Pulmonary artery endothelial cell (primary cell): ENCODE data around the gene KLHL29. TPM values are rescaled to one million over a fixed set of nuclear protein-coding genes. Genes with fewer than 3 reads are reported as not detected.

Experiments
- DNase-seq: peaks from one replicate; pipeline ENCODE4 v3.0.0-alpha.2; 2011; ENCODE audit warnings: low read depth, low spot score
- total RNA-seq: library from RNA; depleted of rRNA; stranded (reverse); fragments of >200 nt; gene quantifications from 2 replicates; pipeline ENCODE4 v1.2.3, GENCODE V29; 2014

Gene KLHL29
- total RNA-seq, 1 donor from 2014 or later, result 4.2 TPM

DNA sequence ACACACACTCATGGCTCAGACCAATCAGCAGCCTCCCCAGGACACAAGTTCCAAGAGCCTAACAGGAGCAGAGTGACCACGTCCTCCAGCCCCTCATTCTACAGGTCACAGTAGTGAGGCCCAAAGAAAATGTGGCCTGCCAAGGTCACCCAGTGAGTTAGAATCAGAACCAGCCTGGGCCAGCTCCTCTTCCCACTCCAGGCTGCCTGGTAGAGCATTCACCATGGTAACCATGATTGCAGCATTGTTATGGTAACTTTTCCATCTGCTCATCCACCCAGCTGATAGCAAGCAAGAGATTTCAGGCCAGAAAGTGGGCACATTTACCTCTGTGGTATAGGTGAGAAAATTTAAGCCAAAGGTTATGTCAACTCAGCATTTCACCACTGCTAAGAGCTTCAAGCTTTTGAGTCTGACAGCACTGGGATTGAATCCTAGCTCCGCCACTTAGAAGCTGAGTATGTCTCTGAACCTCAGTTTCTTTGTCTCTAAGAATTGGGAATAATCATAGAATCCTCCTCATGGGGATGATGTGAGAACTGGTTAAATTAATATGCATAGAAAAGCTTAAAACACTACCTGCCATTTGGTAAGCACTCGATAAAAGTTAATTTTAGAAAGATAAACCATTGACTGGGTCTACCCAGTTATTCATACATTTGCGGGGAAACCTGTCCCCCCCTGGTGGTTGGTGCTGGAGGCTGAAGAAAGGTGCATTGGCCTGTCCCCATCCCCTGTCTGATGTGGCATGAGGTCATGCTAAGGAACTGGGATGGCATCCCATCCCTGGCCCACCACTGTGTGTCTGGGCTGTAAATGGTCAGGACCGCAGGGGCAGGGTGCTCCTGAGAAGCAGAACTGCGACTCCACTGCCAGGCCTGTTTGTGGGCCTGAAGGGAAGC lies 181.5 kb downstream of the KLHL29 start:
- no peak for DNase-seq

DNA sequence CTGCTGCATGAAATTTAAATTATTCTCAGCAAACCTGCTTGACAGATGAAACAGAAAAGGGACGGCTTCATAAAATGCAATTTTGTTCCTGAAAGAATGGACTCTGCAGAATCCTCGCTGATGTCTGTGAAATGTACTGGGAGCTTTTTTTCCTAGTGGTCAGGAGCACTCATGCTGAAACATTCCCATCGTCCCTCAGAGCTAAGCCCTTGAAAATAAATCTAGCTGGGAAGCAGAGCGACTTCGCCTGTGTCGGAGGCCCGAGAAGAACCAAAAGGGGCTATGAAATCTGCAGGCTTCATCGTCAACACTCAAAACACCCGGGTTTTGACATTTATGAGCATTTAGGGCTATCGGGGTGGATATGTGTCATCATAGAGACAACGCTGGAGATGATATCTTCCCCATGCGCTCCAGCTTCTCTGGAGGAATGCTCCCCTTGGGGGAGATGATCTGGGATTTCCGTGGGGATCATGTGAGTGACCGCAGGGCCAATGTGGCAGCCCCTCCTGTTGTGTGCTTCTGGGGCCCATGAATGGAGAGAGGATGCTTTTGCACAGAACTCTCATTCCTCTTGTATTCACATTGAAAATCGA lies 182.3 kb downstream of the KLHL29 start:
- DNase-seq, result no peak

DNA sequence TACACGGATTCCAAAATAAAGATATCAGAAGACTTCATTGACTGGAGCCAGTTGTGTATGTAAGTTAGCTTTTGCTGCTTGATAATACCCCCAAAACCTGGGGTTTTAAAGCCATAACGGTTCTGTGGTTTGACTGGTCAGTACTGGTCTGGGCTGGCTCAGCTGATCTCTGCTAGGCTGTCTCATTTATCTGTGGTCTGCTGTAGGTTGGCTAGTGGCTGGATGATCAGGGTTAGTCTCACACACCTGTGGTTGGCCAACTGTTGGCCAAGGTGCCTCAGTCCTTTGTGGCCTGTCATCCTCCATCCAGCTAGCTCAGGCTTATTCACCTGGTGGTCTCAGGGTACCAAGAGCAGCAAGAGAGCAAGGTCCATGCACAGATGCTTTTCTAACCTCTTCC lies 183.2 kb downstream of the KLHL29 start:
- no peak for DNase-seq

DNA sequence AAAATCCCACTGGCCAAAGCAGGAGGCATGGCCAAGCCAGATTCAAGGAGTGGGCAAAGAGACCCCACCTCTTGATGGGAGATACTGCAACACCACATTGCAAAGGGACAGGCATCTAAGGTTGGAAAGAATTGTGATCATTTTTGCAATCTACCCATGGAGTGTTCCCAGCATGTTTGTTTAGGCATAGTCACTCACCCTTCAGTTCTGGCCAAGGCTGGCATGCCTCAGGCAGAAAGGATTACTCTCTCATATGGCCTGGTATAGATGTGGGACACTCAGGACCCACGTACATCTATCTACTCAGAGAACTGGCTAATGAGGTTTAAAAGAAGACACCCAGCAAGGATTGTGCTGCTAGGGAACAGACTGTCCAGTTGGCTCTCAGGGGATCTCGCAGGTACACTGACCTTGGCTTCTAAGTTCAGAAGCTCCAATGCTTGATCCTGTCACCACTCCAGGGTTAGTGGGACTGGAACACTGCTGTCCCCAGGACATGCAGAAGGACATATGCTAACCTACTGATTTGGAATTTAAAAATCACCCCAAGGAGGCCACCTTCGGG lies 183.7 kb downstream of the KLHL29 start:
- no peak for DNase-seq

DNA sequence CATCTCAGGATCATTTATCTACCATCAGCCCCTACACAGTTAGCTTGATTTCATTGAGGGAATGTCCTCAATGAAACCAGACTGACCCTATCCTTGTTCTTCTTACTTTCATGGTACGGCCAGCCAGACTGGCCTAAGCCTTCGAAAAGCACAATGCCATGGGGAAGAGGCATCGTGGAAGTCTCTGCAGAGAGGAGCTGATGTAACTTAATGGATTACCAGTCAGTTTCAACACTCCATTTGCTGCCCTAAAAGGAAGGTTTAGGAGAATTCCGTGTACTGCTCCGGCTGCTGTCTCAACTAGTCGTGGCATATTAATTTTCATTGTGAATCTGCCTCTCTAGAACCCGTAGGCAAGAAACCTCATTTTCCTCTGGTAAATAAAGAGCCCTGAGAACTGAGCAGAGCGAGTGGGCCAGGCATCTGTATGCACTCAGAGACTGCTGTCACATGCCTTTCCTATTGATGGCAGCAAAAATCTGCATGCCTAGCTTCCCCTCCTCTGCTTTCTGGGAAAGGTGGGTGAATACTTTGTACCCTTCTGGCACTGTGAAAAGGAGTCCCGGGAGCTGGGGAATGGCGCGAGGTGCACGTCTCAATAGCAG lies 184.9 kb downstream of the KLHL29 start:
- no peak for DNase-seq

DNA sequence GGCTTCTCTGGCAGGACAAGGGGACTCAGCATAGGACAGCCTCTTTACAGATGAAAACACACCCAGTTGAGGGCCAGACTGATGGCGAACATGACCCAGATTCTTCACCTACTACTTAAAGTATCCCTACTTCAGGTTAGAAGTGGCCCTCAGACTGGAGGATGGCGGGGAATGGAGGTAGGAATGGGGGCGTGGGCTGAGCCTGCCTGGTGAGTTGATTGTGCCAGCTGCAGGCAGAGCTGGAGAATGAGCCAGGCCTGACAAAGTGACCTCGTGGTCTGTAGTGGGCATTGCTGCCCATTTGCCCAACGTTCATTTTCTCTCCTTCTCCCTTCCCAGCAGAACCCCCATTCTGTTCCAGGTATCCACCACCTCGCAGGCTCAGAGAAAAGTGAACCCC lies 186.1 kb downstream of the KLHL29 start:
- DNase-seq, result no peak

DNA sequence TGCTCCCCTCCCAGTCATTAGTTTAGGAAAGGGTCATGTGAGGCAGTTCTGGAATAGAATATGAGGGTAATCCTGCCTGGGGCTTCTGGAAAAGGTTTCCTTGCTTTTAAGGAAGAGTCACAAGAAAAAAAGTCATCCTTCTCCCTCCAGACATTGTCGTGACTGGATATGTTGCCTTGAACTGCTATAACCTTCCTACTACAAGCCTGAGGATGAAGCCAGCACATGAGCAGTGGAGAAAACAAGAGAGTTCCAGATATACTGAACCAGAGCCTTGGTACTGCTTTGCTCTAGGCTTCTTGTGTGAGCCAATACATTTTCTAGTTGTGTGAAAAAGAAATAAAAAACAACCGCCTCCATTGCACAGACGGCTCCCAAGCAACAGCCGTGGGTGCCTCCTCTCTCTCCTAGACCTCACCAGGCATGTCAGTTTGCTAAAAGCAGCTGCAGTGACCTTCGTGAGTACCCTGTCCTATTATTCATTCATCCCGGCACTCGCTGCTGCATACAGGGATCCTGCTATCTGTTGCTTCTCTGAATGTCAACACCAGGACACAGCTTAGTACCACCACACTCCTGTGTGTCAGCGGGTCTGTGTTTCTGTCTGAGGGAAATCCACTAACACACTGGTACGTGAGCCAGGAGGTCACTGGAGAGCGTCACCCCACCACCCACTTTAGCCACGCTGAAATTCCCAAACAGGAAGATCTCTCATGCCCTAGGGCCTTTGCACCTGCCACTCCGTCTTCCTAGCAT lies 186.7 kb downstream of the KLHL29 start:
- no peak for DNase-seq

DNA sequence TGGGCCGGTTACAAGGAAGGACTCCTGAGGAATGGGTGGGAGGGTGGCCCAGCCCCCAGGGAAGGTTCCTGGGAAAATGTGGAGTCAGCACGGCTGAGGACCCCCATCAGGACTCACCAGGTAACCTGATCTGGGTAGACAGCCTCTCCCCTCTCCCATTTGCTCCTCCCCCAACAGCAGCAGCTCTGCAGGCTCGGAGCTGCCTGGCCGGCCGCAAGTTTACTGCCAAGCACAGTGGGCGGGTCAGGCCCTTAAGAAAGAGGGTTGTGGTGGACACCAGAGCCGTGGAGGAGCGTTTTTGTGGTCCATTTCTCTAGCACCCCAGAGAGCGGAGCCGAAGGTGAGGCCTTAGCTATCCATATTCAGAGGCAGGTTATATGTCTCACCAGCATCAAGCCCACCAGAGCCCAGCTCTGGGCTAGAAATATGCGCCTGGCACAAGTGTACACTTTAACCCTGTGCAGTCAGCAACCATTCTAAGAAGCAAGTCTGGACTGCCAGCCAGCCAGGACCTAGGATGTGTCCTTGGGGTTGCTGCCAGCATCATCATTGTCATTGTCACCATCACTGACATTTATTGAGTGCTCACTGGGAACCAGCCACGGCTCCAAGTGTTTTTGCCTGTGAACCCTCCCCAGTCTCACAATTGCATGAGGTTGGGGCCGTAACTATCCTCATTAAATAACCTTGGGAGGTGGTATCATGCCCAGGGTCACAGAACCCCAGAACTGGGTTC lies 190.1 kb downstream of the KLHL29 start:
- no peak for DNase-seq

DNA sequence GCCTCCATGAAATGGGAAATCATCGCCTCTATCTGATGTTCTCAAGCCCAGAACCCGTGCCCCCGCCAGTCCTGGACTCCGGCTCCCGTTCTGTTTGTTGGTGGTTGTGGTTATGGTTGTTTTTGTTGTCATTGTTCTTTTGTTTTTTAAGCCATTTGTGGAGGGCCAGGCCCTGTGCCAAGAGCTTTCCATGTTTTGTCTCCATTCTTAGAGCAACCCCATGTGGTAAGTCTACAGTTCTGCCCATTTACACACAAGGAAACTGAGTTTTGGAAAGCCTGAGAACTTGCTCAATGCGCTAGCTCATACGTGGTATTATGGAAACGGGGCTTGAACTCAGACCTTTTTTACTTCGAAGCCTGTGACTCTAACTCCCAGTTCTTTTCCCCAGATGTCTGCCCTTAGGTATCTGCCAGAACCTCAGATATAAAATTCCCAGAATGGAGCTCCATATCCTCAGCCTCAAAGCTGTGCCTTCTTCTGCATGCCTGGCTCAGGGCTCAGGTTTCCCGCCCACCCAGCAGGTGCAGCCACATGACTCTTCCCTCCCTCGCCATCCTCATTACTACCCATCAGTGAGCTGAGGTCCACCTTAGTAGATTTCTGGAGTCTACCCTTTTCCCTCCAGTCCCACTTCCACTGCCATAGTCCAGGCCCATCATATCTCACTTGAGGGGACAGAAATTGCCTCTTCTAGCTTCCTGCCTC lies 194.1 kb downstream of the KLHL29 start:
- no peak for DNase-seq

DNA sequence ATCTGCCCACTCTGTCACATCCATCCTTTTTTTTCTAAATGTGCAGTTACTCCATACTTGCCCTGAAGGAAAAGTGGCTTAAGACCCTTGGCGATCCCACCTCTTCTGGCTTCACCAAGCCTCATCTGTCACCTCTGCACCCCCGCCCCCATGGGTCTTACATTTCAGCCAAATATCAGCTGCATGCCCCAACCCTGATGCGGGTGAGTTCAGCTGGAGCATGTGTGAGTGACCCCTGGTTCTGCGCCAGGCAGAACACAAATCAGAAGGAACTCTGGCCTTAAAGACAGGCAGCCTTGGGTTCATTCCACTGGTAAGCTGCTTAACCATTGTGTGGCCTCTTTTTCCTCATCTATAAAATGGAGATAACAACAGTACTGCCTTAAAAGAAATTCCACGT lies 194.7 kb downstream of the KLHL29 start:
- no peak for DNase-seq

DNA sequence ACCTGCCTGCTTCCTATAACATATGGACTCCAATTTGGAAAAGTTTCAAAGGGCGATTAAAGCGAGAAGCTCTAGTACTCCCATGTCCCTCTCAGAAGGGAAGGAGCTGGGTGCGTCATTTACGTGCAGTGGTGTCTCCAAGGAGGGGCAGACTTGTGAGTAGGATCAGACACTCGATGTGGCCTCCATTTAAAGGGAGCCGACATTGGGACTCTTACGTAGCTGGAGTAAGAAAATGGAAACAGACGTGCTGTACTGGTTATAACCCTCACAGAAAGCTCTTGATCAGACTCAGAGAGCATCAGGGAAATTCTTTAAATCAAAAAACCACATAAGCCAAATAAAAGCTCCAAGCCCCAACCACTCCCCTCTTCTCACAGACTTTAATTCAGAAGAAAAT lies 198.5 kb downstream of the KLHL29 start:
- no peak for DNase-seq

DNA sequence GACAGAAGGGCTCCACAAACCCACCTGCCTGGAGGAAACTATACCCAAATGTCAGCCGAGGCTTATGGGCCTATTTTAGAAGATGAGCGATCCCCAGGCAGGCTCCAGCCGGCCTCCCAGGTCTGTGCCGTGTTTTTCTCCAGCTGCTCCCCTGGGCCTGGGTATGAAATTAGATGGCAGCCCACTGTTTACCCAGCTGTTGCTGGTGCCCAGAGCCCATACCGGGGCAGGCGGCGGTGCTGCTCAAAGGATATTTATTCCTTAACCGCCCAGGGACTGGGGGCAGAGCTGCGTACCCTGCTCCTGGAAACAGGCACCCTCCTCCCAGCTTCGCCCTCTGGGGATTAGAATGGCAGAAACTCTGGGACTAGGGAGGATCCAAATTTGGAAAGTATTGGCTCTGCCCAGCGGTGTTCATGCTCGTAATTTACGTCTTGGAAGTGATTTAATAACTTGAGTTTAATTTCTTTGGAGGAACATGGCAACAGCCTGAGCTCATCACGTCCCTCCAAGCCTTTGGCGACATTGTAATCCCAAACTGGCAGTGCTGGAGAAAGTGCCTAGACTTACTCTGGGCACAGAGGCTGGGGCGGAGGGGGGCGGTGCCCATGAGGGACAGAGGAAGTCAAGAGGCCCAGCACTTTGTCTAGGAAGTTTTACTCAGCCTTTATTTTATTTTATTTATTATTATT lies 199.2 kb downstream of the KLHL29 start:
- DNase-seq, result no peak

DNA sequence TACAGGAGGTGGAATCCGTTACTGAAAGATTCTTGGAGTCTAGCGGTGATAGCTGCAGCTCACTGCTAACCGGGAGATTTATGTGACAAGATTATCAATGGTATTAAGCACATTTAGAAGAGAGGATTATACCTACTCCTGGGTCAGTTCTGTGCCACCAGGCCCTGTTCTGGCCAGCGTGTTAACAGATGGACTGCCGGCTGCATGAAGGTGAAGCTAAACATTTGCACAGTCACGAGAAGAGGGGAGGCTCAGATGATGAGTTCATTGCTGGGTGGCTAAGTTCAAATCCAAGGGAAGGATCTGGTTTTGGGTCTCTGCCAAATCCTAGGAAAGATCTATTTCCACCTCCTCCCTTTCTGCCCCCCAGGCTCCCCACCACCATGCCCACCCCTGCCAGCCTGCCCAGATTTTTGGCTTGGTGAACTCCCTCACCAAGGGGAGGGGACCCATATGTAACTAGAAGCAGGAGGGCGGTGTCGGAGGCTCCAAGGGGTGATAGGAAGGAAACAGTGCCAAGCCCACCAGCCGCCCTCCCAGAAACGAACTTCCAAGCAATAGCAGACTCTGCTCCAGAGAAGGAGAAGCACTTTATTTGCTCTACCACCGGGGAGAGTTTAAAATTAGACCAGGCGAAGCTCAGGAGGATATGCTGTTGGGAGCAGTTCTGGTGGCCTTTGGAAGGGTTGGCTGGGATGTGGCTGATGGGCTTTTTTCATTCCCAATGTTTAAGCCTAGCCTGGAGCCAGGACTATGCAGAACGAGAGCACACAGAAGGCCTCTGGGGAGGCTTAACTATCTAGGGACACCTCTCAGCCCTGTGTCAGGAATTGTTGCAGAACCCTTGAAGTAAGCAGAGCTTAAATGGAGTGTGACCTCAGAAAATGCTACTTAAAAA lies 200.5 kb downstream of the KLHL29 start:
- no peak for DNase-seq

DNA sequence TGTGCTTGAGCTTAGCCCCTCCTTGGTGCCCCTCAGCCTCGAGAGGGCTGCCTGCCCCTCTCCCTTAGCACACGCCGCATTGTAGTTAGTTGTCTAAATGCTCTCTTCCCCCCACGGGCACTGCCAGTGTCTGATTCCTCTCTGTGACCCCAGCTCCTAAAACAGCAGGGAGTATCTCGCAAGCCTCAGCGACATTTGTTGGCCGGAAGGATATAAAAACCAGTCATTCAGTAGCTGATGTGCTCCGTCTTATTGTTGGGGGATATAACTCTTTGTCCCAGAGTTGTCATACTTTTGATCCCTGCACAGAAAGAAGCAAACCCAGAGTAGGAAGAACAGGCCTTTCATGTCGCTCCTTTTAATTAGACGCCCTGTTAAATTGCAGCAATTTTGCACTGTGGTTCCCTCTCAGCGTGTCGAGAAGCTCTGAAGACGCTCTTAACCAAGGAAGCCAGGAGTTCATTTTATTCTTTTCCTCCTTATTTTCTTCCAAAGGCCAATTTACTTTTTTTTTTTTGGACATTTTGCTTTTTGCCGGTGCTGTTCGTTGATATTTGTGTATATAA lies 201.8 kb downstream of the KLHL29 start:
- DNase-seq, result no peak

DNA sequence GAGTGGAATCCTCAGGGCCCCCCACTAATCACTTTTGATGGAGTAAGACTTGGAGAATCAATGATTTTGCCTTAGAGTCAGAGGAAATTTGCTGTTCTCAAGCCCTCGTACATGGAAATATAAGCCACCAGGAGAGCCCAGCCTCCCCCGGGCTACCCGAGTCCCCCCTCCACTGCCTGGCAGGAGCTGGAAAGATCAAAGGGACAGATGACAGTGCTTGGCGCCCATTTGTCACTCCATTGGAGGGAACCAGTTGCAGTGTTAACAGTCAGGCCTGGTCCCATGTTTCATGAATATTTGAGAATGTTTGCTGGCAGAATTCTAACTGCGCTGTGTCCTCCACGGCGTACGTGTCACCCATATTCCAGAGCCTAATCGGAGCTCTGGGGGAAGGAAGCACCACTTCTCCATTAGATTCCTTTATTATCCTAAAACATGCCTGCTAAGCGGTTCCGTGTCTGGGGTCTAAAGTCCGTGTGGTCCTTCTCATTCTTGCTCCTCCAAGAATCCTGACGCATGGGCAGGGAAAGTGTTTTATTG lies 202.4 kb downstream of the KLHL29 start:
- DNase-seq, result no peak

DNA sequence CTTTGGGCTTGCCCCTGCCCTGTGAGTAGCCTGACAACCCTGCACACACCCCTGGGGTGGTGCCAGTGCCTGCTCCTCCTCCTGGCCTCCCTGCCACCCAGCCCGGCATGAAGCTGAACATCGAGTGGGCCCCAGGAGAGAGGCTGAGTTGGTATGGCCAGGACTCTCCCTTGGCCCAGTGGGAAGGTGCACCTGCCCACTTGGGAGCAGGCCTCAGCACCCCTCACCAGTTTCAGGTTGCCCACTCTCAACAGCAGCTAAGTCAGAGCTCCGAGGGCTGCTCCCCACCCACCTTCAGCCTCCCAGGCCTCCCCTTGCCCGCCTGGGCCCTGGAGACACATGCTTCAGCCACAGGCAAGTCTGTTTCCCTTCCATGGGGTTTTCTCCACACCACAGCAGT lies 203.1 kb downstream of the KLHL29 start:
- no peak for DNase-seq

DNA sequence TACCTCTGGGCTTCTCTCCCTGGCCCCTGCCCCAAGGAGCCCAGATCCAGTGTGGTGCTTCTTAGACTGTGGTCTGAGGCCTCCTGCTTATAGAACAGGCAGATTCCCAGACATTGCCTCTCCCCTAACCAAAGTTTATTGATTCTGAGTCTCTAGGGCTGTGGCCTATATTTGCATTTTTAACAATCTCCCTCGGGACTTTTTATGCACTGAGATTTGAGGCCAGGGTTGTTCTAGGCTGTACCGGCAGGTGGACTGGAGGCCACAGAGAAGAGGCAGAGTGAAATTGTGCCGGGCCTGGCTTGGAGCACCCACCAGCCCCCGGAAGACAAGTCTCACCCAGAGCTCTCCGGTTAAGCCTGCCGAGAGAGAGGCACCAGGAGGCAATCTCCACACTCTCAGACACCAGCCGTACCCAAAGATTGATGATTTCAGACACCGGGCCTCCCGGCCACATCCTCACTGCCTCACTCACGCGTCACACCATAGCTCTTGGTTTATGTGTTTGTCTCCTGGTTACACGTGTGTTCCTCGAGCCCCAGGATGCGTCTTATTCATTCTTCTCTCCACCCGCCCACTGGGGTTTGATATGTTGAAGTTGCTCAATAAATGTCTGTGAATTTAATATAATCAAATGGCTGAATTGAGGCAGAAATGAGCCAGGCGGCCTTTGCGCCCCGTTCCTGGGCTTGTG lies 203.7 kb downstream of the KLHL29 start:
- no peak for DNase-seq
